GM21367 (cell line): ENCODE measurements around the gene SLC30A1.

Experiments used
- ATAC-seq: cut with Tn5 transposase; IDR thresholded peaks from one replicate; pipeline ENCODE4 v1.9.1; 2021; ENCODE audit not compliant: unreplicated experiment

Gene SLC30A1

GRCh38 chr1:211527006-211527405 lies 52.0 kb downstream of the SLC30A1 start:
- ATAC-seq, result peak; percentile 73

- ATAC-seq, result no peak
Measured at GRCh38 chr1:211526101-211526500, 52.9 kb downstream of the SLC30A1 start.

GRCh38 chr1:211525101-211525676 lies 53.8 kb downstream of the SLC30A1 start:
- ATAC-seq, result no peak

- ATAC-seq, result no peak
Measured at GRCh38 chr1:211524521-211524920, 54.4 kb downstream of the SLC30A1 start.

- ATAC-seq, result no peak
Measured at GRCh38 chr1:211522804-211523203, 56.2 kb downstream of the SLC30A1 start.
